Fibroblast of lung (primary cell): Measurements from ENCODE around the gene ASTL. TPM values are rescaled to one million over a fixed set of nuclear protein-coding genes. Genes with fewer than 3 reads are reported as not detected.
"Not testable (repeated sequence)": the region's sequence is repeated elsewhere in the genome, so short reads cannot be mapped to it uniquely, and the experiment has no call there.

Experiments used
- DNase-seq, 2 donors: peaks; one replicate each; pipeline versions ENCODE4 v3.0.0 to v3.0.0-alpha.2; 2010; ENCODE audit warnings: low read depth in 2 of 2
- H2AFZ ChIP-seq: 2 replicates; pipeline ENCODE4 v1.5.1; 2012; ENCODE audit warnings: low read length, control low read depth, inconsistent platforms
- H3K27ac ChIP-seq: 2 replicates; pipeline ENCODE4 v1.5.1; 2011; ENCODE audit warnings: low read length, control low read depth; ENCODE audit not compliant: insufficient read depth
- H3K27me3 ChIP-seq: 2 replicates; pipeline ENCODE4 v1.5.1; 2011; ENCODE audit warnings: mild to moderate bottlenecking, low read length; ENCODE audit not compliant: control insufficient read depth, insufficient read depth
- H3K36me3 ChIP-seq: 2 replicates; pipeline ENCODE4 v1.5.1; 2011; ENCODE audit warnings: low read length; ENCODE audit not compliant: control insufficient read depth, insufficient read depth
- H3K4me1 ChIP-seq: 2 replicates; pipeline ENCODE4 v1.5.1; 2011; ENCODE audit warnings: low read length; ENCODE audit not compliant: control insufficient read depth, insufficient read depth; ENCODE audit errors: extremely low read depth
- H3K4me2 ChIP-seq: 2 replicates; pipeline ENCODE4 v1.5.1; 2011; ENCODE audit warnings: low read length, control low read depth; ENCODE audit not compliant: insufficient read depth; ENCODE audit errors: extremely low read depth
- H3K4me3 ChIP-seq, 4 experiments: fragments of 200-600 bp in 1 of 4; sonication (generic) in 1 of 4; replicated peaks in 1 of 4; 2 replicates each; pipeline ENCODE4 v1.5.1; 2011 to 2016; ENCODE audit warnings: low read length in 4 of 4, low read depth in 3 of 4, mild to moderate bottlenecking in 3 of 4, control low read depth in 2 of 4, inconsistent platforms in 1 of 4, mixed read lengths in 1 of 4; ENCODE audit not compliant: insufficient read depth in 1 of 4; ENCODE audit errors: control extremely low read depth in 1 of 4
- H3K79me2 ChIP-seq: 2 replicates; pipeline ENCODE4 v1.5.1; 2012; ENCODE audit warnings: mild to moderate bottlenecking, low read length, inconsistent platforms; ENCODE audit not compliant: control insufficient read depth, insufficient read depth
- H3K9ac ChIP-seq: 2 replicates; pipeline ENCODE4 v1.5.1; 2011; ENCODE audit warnings: mild to moderate bottlenecking, low read length, control low read depth; ENCODE audit not compliant: insufficient read depth
- H3K9me3 ChIP-seq: 2 replicates; pipeline ENCODE4 v1.5.1; 2012; ENCODE audit warnings: low read depth, low read length; ENCODE audit not compliant: control insufficient read depth, insufficient read depth
- H4K20me1 ChIP-seq: 2 replicates; pipeline ENCODE4 v1.5.1; 2011; ENCODE audit warnings: low read length; ENCODE audit not compliant: control insufficient read depth, insufficient read depth; ENCODE audit errors: extremely low read depth
- CTCF ChIP-seq, 2 donors: IDR thresholded peaks in 1 of 2; conservative IDR thresholded peaks in 1 of 2; 1 replicate in 1 of 2; 2 replicates in 1 of 2; pipeline ENCODE4 v1.5.1; 2011 to 2012; ENCODE audit warnings: low read length in 2 of 2, control low read depth in 1 of 2, inconsistent platforms in 1 of 2, low read depth in 1 of 2, mild to moderate bottlenecking in 1 of 2
- EZH2 ChIP-seq: IDR thresholded peaks from 2 replicates; pipeline ENCODE4 v1.5.1; 2012; ENCODE audit warnings: low read length, control low read depth, mild to moderate bottlenecking; ENCODE audit errors: missing control alignments
- polyA plus RNA-seq, 2 donors: library from polyadenylated mRNA; depleted of rRNA in 1 of 2; stranded (reverse) in 1 of 2; unstranded in 1 of 2; fragments of >200 nt; gene quantifications; 2 replicates each; pipeline ENCODE4 v1.2.1, GENCODE V29; 2011 to 2012; ENCODE audit warnings: missing spikeins in 1 of 2
- total RNA-seq: library from RNA; depleted of rRNA; stranded (reverse); fragments of >200 nt; gene quantifications from 2 replicates; pipeline ENCODE4 v1.2.1, GENCODE V29; 2014

The ASTL gene
- total and polyA plus RNA-seq, 2 donors (not counting 1 experiment from before 2014, with no cell fraction given), result not detected

- H3K4me1 ChIP-seq, result no peaks in the 10 kb centered on the region
- H3K9me3 ChIP-seq, result no peaks in the 10 kb centered on the region
- H4K20me1 ChIP-seq, result no peaks in the 10 kb centered on the region
- H3K36me3 ChIP-seq, result no peaks in the 10 kb centered on the region
- H3K9ac ChIP-seq, result no peak overlapping the region
- H3K4me2 ChIP-seq, result no peak overlapping the region
- TF ChIP-seq CTCF (conservative IDR thresholded peaks at IDR 0.05 in 1 of 2, IDR thresholded peaks at IDR 0.05 in 1 of 2; ENCODE audit: low read depth in 1 of 2, low read length in 2 of 2), result no peak
- TF ChIP-seq EZH2, result no peak
- no peak overlapping the region for H3K27ac ChIP-seq
- peaks cover 3% of the 10 kb centered on the region for H3K27me3 ChIP-seq
- H2AFZ ChIP-seq, result no peak overlapping the region
- H3K79me2 ChIP-seq, result no peaks in the 10 kb centered on the region
- DNase-seq, result no peak
- H3K4me3 ChIP-seq, result no peak overlapping the region
Measured at GRCh38 chr2:96085541-96086355, 52.6 kb downstream of the ASTL start.

GRCh38 chr2:96084858-96085518, 53.3 kb downstream of the ASTL start:
- not testable (repeated sequence) for H3K4me1 ChIP-seq, H4K20me1 ChIP-seq, H3K79me2 ChIP-seq, H3K9ac ChIP-seq, H3K4me2 ChIP-seq, H2AFZ ChIP-seq, DNase-seq, H3K36me3 ChIP-seq, H3K27ac ChIP-seq, H3K27me3 ChIP-seq, H3K9me3 ChIP-seq, H3K4me3 ChIP-seq

DNA sequence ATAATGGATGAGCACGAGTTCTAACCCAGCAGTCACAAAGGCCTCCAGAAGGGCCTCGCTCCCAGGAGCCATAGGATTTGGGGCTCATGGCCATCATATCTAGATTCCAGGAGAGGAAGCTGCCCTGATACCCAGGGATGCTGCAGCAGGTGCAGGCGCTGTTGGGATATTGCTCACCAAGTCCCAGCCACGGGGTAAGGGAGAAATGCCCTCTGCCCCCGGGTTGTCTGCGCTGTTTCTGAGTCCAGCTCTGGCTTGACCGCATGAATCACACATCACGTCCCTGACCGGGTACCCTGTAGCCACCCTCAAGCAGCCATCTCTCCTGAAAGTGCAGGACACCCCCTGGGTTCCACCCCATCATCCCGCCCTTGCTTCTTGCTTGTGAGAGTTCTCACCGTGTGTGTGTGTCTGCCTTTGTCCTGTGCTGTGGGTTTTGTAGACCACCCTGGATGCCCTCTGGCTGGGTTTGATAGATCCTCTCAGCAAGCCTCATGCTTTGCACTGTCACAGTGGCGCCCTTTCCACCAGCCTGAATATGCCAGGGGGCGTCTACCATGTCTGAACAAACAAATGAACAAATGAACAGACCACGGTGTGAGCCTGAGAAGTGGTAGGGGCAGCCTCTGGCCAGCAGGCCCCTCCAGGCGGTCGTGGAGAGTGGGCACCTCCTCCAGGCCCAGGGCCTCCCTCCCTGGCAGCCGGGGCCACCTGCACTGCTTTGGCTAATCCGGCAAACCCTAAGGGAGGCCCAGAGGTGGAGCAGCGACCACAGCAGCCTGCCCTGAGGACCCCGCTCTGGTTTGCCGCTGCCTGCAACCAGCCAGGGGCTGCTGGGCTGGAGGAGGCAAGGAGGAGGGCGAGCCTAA, 54.1 kb downstream of the ASTL start:
- Histone ChIP-seq H3K27me3 (no peaks in the 10 kb centered on the region), H3K79me2 (no peaks in the 10 kb centered on the region), H3K9me3 (no peaks in the 10 kb centered on the region), H3K4me1 (no peaks in the 10 kb centered on the region), H2AFZ (no peak overlapping the region), H3K9ac (no peak overlapping the region), H4K20me1 (no peaks in the 10 kb centered on the region), H3K4me3 (no peak overlapping the region), H3K4me2 (no peak overlapping the region), H3K27ac (no peak overlapping the region), H3K36me3 (no peaks in the 10 kb centered on the region)
- TF ChIP-seq CTCF (conservative IDR thresholded peaks at IDR 0.05 in 1 of 2, IDR thresholded peaks at IDR 0.05 in 1 of 2; ENCODE audit: low read depth in 1 of 2, low read length in 2 of 2) (no peak), EZH2 (no peak)
- no peak for DNase-seq
